Neural cell (in vitro differentiated cells): ENCODE results near the gene APP.

ENCODE experiments used
- CTCF ChIP-seq: fragments of 450-650 bp; IDR thresholded peaks from 2 replicates; pipeline ENCODE4 v1.5.1; 2014; ENCODE audit warnings: antibody characterized with exemption, mild to moderate bottlenecking, moderate library complexity; ENCODE audit not compliant: poor library complexity, severe bottlenecking
- EP300 ChIP-seq: fragments of 450-650 bp; conservative IDR thresholded peaks from 2 replicates; pipeline ENCODE4 v1.6.1; 2014; ENCODE audit warnings: antibody characterized with exemption, mild to moderate bottlenecking, moderate library complexity; ENCODE audit not compliant: poor library complexity, severe bottlenecking
- EZH2 ChIP-seq: fragments of 200-600, 300-800 bp; shearing (Covaris generic), sonication (generic); IDR thresholded peaks from 2 replicates; pipeline ENCODE4 v1.6.1; 2014; ENCODE audit warnings: antibody characterized with exemption, low read length, borderline replicate concordance, mild to moderate bottlenecking; ENCODE audit not compliant: insufficient read depth, poor library complexity, severe bottlenecking
- MXI1 ChIP-seq: fragments of 450-650 bp; conservative IDR thresholded peaks from 2 replicates; pipeline ENCODE4 v1.6.1; 2014; ENCODE audit warnings: antibody characterized with exemption, mild to moderate bottlenecking; ENCODE audit not compliant: poor library complexity, severe bottlenecking
- POLR2AphosphoS5 ChIP-seq: IDR thresholded peaks from 2 replicates; pipeline ENCODE4 v1.6.1; 2012
- RAD21 ChIP-seq: fragments of 450-650 bp; conservative IDR thresholded peaks from 2 replicates; pipeline ENCODE4 v1.6.1; 2014; ENCODE audit warnings: antibody characterized with exemption, mild to moderate bottlenecking, moderate library complexity
- REST ChIP-seq: IDR thresholded peaks from 2 replicates; pipeline ENCODE4 v1.6.1; 2012; ENCODE audit warnings: borderline replicate concordance
- TAF1 ChIP-seq: IDR thresholded peaks from 2 replicates; pipeline ENCODE4 v1.6.1; 2012; ENCODE audit warnings: low read depth

GRCh38 chr21:26047279-26047967, 123.1 kb downstream of the APP start:
- no peak for TF ChIP-seq RAD21
- TF ChIP-seq CTCF: no peak
- no peak for TF ChIP-seq REST
- TF ChIP-seq POLR2AphosphoS5: no peak
- TF ChIP-seq TAF1: no peak
- no peak for TF ChIP-seq MXI1
- no peak for TF ChIP-seq EP300
- TF ChIP-seq EZH2: no peak
